Stimulated activated CD4-positive, alpha-beta T cell treated with anti-CD3 and anti-CD28 coated beads, Interleukin-4, amount 100 ng/mL, for 48 hours (primary cell): ENCODE measurements around the gene PPP3CA.
"Not testable (repeated sequence)": the region's sequence is repeated elsewhere in the genome, so short reads cannot be mapped to it uniquely, and the experiment has no call there.

Experiments
- DNase-seq, 2 donors: peaks; one replicate each; pipeline ENCODE4 v3.0.0-alpha.2; 2020; ENCODE audit warnings: low read depth in 2 of 2

Gene PPP3CA

GRCh38 chr4:101102114-101102742 is 245.1 kb downstream of the PPP3CA start:
- no peak for DNase-seq

GRCh38 chr4:101101072-101101471 is 246.3 kb downstream of the PPP3CA start:
- no peak for DNase-seq

GRCh38 chr4:101098666-101099400 is 248.5 kb downstream of the PPP3CA start:
- no peak for DNase-seq

- DNase-seq, result not testable (repeated sequence)
Measured at GRCh38 chr4:101092609-101093008, 254.7 kb downstream of the PPP3CA start.

- DNase-seq, result no peak
Measured at GRCh38 chr4:101089168-101089567, 258.2 kb downstream of the PPP3CA start.

GRCh38 chr4:101086801-101087586 is 260.3 kb downstream of the PPP3CA start:
- DNase-seq, result no peak

- no peak for DNase-seq
Measured at GRCh38 chr4:101083131-101083530, 264.2 kb downstream of the PPP3CA start.

- no peak for DNase-seq
Measured at GRCh38 chr4:101081695-101082369, 265.5 kb downstream of the PPP3CA start.

GRCh38 chr4:101081166-101081565 is 266.2 kb downstream of the PPP3CA start:
- DNase-seq, result no peak

GRCh38 chr4:101078950-101079349 is 268.4 kb downstream of the PPP3CA start:
- DNase-seq, result no peak

- DNase-seq, result no peak
Measured at GRCh38 chr4:101076032-101076431, 271.3 kb downstream of the PPP3CA start.

GRCh38 chr4:101075536-101075935 is 271.8 kb downstream of the PPP3CA start:
- no peak for DNase-seq

- no peak for DNase-seq
Measured at GRCh38 chr4:101074326-101074725, 273.0 kb downstream of the PPP3CA start.

GRCh38 chr4:101071241-101071640 is 276.1 kb downstream of the PPP3CA start:
- DNase-seq, result no peak

- no peak for DNase-seq
Measured at GRCh38 chr4:101068115-101068514, 279.2 kb downstream of the PPP3CA start.

GRCh38 chr4:101067383-101067782 is 279.9 kb downstream of the PPP3CA start:
- DNase-seq, result no peak

GRCh38 chr4:101066626-101067170 is 280.6 kb downstream of the PPP3CA start:
- DNase-seq, result no peak

GRCh38 chr4:101065935-101066485 is 281.3 kb downstream of the PPP3CA start:
- DNase-seq, result no peak

- DNase-seq, result no peak
Measured at GRCh38 chr4:101065346-101065745, 282.0 kb downstream of the PPP3CA start.

GRCh38 chr4:101064541-101065180 is 282.7 kb downstream of the PPP3CA start:
- DNase-seq, result no peak

- DNase-seq, result no peak
Measured at GRCh38 chr4:101055392-101055791, 291.9 kb downstream of the PPP3CA start.
